Fibroblast of the aortic adventitia (primary cell): Measurements from ENCODE around the gene ASAP2. TPM values are rescaled to one million over a fixed set of nuclear protein-coding genes. Genes with fewer than 3 reads are reported as not detected.
A peak's percentile ranks its signal among the peaks of the same experiment; 100 is the strongest.

Source experiments
- DNase-seq: peaks from one replicate; pipeline ENCODE4 v3.0.0-alpha.2; 2010; ENCODE audit warnings: low read depth
- H3K4me3 ChIP-seq: 2 replicates; pipeline ENCODE4 v1.5.1; 2011; ENCODE audit warnings: low read depth, mild to moderate bottlenecking, control low read depth, low read length, moderate library complexity
- total RNA-seq: library from RNA; depleted of rRNA; stranded (reverse); fragments of >200 nt; gene quantifications from 2 replicates; pipeline ENCODE4 v1.2.3, GENCODE V29; 2012; ENCODE audit warnings: low replicate concordance
- TF ChIP-seq, protein P1 (sequence below): IDR thresholded peaks from 2 replicates; pipeline ENCODE4 v1.5.1; 2011; ENCODE audit warnings: mild to moderate bottlenecking, low read length, control low read depth, inconsistent platforms; ENCODE audit not compliant: insufficient read depth

Gene ASAP2
- total RNA-seq, 1 donor, result 76.4 TPM

DNA sequence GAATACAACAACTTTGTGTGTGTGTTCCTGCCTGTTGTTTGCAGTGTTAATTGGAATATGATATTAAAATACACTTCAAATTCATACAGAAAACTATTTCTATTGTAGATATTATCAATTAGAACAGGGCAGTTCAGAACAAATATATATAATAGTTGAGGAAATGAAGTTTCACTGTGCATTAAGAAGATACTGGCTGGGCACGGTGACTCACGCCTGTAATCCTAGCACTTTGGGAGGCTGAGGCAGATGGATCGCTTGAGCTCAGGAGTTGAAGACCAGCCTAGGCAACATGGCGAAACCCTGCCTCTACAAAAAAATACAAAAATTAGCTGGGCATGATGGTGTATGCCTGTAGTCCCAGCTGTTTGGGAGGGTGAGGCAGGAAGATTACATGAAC lies 79.3 kb downstream of the ASAP2 start:
- DNase-seq, result no peak
- H3K4me3 ChIP-seq, result no peak overlapping the region
- TF ChIP-seq, protein P1, sequence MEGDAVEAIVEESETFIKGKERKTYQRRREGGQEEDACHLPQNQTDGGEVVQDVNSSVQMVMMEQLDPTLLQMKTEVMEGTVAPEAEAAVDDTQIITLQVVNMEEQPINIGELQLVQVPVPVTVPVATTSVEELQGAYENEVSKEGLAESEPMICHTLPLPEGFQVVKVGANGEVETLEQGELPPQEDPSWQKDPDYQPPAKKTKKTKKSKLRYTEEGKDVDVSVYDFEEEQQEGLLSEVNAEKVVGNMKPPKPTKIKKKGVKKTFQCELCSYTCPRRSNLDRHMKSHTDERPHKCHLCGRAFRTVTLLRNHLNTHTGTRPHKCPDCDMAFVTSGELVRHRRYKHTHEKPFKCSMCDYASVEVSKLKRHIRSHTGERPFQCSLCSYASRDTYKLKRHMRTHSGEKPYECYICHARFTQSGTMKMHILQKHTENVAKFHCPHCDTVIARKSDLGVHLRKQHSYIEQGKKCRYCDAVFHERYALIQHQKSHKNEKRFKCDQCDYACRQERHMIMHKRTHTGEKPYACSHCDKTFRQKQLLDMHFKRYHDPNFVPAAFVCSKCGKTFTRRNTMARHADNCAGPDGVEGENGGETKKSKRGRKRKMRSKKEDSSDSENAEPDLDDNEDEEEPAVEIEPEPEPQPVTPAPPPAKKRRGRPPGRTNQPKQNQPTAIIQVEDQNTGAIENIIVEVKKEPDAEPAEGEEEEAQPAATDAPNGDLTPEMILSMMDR, result no peak

DNA sequence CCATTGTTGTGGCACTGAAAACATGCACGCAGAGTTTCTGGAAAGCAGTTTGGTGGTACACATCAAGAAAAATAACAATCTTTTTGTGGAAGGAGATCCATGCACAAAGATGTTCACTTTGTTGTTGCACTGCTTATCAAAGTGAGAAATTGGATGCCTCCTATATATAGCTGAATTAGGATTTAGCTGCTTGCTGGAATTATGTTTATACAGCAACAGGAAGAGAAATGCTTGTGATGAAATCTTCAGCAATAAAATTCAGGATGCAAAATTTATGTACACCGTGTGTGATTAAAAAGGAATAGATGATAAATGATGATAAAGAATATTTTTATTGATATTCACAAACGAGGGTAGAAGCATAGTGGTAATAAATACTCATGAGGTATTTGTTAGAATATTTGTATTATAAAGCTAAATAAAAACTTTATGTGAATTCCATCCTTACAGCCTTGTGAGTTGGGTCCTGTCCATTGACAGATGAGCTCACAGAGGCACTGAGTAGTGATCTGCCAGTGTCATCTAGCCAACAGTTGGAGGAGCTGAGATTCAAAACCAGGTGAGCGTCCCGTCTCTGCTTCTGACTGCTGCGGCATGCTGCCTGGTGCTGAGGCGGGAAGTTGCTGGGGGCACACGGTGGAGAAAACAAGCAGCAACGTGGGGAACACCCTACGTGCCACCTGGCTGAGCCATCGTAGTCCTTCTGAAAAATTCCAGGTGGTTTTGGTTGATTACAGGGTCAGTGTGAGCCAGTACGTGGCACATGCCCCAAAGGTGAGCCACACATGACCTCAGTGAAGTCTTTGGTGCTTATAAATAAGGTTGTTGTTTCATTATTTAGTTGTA lies 80.2 kb downstream of the ASAP2 start:
- H3K4me3 ChIP-seq, result no peak overlapping the region
- DNase-seq, result no peak
- TF ChIP-seq, protein P1, result no peak

DNA sequence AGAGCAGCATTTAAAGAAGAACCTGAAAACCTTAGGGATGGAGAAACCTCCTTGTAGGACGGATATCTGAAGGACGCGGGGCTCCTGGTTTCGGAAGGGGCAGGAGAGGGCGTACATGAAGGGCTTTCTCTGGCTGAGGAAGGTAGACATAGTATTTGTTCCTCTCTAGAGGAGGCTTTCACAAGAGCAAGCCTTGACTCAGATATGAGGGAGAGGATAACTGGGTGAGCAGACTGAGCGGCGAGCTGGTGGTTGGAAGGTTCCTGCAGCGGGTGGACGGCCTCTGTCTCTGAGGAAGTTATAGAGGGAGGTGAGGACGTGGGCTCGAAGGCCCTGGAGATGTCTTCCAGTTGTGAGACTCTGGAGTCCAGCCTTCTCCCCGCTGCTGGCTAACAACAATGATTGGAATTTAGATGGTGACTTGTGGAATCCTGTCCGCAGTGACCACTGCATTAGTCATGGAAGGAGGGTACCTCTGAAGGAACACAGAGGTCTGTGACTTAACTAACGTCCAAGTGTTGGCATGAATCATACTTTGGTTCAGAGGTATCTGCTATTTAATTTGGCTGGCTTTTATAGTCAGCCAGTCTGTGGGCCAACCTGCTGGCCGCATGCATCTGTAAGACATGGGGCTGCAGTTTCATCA lies 80.9 kb downstream of the ASAP2 start:
- DNase-seq, result peak; percentile 99
- TF ChIP-seq, protein P1, result no peak
- H3K4me3 ChIP-seq, result no peak overlapping the region

DNA sequence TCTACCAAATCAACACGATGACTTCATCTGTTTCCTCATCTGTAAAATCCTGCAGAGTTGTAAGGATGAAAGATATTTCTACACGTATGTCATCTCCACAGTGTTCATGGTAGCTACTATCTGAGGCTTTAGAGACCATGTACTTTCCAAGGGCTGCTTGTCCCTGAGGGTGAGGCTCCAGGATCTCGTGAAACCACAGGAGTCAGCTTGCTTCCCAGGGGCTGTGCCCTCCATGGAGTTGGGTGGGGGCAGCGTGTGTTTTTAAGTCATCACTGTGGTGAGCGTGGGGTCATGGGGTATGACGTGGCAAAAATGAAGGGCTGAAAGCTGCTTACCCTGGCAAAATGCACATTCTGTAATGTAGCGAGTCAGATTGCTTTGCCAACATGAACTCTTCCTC lies 81.6 kb downstream of the ASAP2 start:
- peak; percentile 91 for DNase-seq
- TF ChIP-seq, protein P1, result no peak
- no peak overlapping the region for H3K4me3 ChIP-seq

DNA sequence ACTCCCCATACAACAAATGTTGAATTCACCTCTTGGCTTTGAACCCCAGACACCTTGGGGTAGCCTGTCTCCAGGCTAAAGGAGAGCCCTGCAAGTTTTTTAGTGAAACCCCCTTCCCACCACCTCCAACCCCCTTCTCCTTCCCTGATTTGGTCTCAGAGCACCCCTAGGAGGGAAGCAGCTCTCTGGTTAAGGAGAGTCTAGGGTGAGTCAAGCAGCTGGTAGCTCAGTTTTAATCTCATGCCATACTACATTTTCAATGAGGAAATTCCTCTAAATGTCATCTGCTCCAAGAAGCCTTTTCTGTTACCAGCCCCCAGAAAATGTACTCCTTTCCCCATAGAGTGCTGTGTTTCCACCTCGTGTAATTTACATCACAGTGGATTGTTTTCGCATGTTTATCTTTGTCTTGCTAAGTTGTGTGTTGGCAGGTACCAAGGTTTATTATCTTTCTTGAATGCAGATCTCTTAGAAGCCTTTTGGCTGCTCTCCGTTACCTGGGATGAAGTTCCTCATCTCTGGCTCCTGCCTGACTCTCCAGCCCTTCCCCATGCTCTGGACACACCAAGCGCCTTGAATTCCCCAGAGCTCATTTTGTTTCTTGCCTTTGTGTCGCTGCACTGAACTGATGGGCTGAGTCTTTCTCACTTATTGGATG lies 82.2 kb downstream of the ASAP2 start:
- no peak overlapping the region for H3K4me3 ChIP-seq
- DNase-seq, result peak; percentile 63
- TF ChIP-seq, protein P1, result no peak

DNA sequence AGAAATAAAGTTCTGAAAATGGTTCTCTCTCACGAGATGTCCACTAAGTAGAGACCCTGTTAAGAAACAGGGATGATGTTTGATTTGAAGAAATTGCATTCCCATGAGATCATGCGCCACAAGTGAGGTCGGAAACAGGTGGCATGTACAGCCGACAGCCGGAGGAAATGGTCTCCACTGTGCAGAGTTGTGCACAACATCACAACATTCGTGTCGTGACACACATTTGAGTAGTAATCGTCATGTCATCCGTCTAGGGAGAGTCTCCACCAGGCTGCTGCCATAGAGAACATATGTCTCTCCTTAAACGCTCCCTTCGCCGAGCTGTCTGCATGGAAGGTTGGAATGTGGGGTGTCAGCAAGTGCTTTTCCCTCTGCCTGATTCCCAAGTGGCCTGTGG lies 84.7 kb downstream of the ASAP2 start:
- DNase-seq, result no peak
- no peak overlapping the region for H3K4me3 ChIP-seq
- TF ChIP-seq, protein P1, result no peak
